HepG2 (cell line): Measurements from ENCODE around the gene UBE2J1. TPM values are rescaled to one million over a fixed set of nuclear protein-coding genes. Genes with fewer than 3 reads are reported as not detected.

Experiments used
- ATAC-seq: fragments of 200-7000 bp; cut with Tn5 transposase; 3 replicates; pipeline ENCODE4 v1.9.1; 2020; ENCODE audit warnings: mild to moderate bottlenecking, moderate library complexity
- BruUV-seq: library from RNA; stranded (reverse); fragments of 400-500 nt; replicated peaks from 2 replicates; lab custom pipeline; 2021; lab: Mats Ljungman, UMichigan
- CTCF ChIA-PET: fragments of 300-600 bp; formaldehyde crosslinking; extraction: SDS; loops from one replicate; lab custom pipeline; 2021; ENCODE audit warnings: low total read pairs, inconsistent platforms, low intra/inter-chr PET ratio; lab: Yijun Ruan, JAX
- POLR2A ChIA-PET: fragments of 350-600 bp; sonication (Branson Sonifier 250); formaldehyde crosslinking; loops from one replicate; lab custom pipeline; 2020; ENCODE audit warnings: antibody characterized with exemption, inconsistent platforms; lab: Yijun Ruan, JAX
- DNase-seq: peaks from one replicate; pipeline ENCODE4 v3.0.0-alpha.2; 2015; ENCODE audit warnings: low spot score
- FAIRE-seq: peaks from 3 replicates; lab custom pipeline; 2011; peaks lifted over from hg19 to GRCh38; lab: Jason Lieb, UNC
- H2AFZ ChIP-seq: one replicate; pipeline ENCODE4 v1.6.1; 2011; ENCODE audit warnings: low read length, inconsistent platforms
- H3K27ac ChIP-seq: fragments of 300-600 bp; 3 replicates; pipeline ENCODE4 v1.8.0; 2011; ENCODE audit warnings: mixed run types, mild to moderate bottlenecking, mixed read lengths, low read length, inconsistent platforms; ENCODE audit not compliant: insufficient read depth; ENCODE audit errors: extremely low read length
- H3K27me3 ChIP-seq, 2 experiments: fragments of 200-600 bp in 1 of 2; 2 replicates in 1 of 2; 3 replicates in 1 of 2; pipeline versions ENCODE4 v1.6.0 to v1.8.0; 2011; ENCODE audit warnings: low read length in 2 of 2, mild to moderate bottlenecking in 2 of 2, moderate library complexity in 2 of 2, inconsistent platforms in 1 of 2; ENCODE audit not compliant: insufficient read depth in 2 of 2, control insufficient read depth in 1 of 2
- H3K36me3 ChIP-seq, 2 experiments: fragments of 200-600 bp in 1 of 2; replicated peaks in 1 of 2; 2 replicates in 1 of 2; 3 replicates in 1 of 2; pipeline versions ENCODE4 v1.5.1 to v1.8.0; 2011; ENCODE audit warnings: low read length in 2 of 2, inconsistent platforms in 1 of 2; ENCODE audit not compliant: insufficient read depth in 2 of 2, control insufficient read depth in 1 of 2
- H3K4me1 ChIP-seq: 2 replicates; pipeline ENCODE4 v1.5.1; 2012; ENCODE audit warnings: low read length, inconsistent platforms; ENCODE audit not compliant: insufficient read depth
- H3K4me2 ChIP-seq: 2 replicates; pipeline ENCODE4 v1.6.0; 2011; ENCODE audit warnings: low read depth, low read length, inconsistent platforms
- H3K4me3 ChIP-seq, 3 experiments: fragments of 200-600 bp in 1 of 3; sonication (generic), shearing (Covaris generic) in 1 of 3; replicated peaks in 1 of 3; 2 replicates each; pipeline ENCODE4 v1.5.1; 2011 to 2016; ENCODE audit warnings: low read length in 3 of 3, inconsistent platforms in 2 of 3, low read depth in 2 of 3, mild to moderate bottlenecking in 2 of 3, control low read depth in 1 of 3, mixed read lengths in 1 of 3; ENCODE audit not compliant: insufficient read depth in 1 of 3
- H3K79me2 ChIP-seq: one replicate; pipeline ENCODE4 v1.6.1; 2011; ENCODE audit warnings: low read length, inconsistent platforms; ENCODE audit not compliant: insufficient read depth
- H3K9ac ChIP-seq: 2 replicates; pipeline ENCODE4 v1.6.0; 2011; ENCODE audit warnings: mild to moderate bottlenecking, low read depth, low read length, inconsistent platforms; ENCODE audit not compliant: insufficient read depth
- H3K9me3 ChIP-seq: 2 replicates; pipeline ENCODE4 v1.5.1; 2012; ENCODE audit warnings: mild to moderate bottlenecking, low read length
- H4K20me1 ChIP-seq: 2 replicates; pipeline ENCODE4 v1.6.0; 2011; ENCODE audit warnings: inconsistent platforms, mild to moderate bottlenecking, low read length, moderate library complexity; ENCODE audit not compliant: insufficient read depth
- ADNP ChIP-seq: sonication (generic); formaldehyde crosslinking; IDR thresholded peaks from 2 replicates; pipeline ENCODE4 v1.4.0; 2020; ENCODE audit warnings: missing genetic modification reagents
- KDM3A ChIP-seq: IDR thresholded peaks from 2 replicates; pipeline ENCODE4 v1.6.1; 2018; ENCODE audit warnings: low read depth, missing compliant biosample characterization
- SAP130 ChIP-seq: IDR thresholded peaks from 2 replicates; pipeline ENCODE4 v1.6.1; 2016; ENCODE audit warnings: low read depth
- ZBTB38 ChIP-seq: sonication (generic); formaldehyde crosslinking; IDR thresholded peaks from 2 replicates; pipeline ENCODE4 v1.5.1; 2020; ENCODE audit warnings: mild to moderate bottlenecking, missing genetic modification reagents
- ZMYM2 ChIP-seq: sonication (generic); formaldehyde crosslinking; IDR thresholded peaks from 2 replicates; pipeline ENCODE4 v1.8.0; 2022; ENCODE audit warnings: mild to moderate bottlenecking, missing genetic modification reagents
- ZMYM3 ChIP-seq: sonication (generic); formaldehyde crosslinking; IDR thresholded peaks from 2 replicates; pipeline ENCODE4 v1.5.1; 2020; ENCODE audit warnings: mild to moderate bottlenecking, missing genetic modification reagents
- ZNF17 ChIP-seq: sonication (generic); formaldehyde crosslinking; IDR thresholded peaks from 2 replicates; pipeline ENCODE4 v1.5.0; 2020; ENCODE audit warnings: mild to moderate bottlenecking, missing genetic modification reagents
- WGBS: methylation state at CpG from one replicate; pipeline ENCODE4 v1.1.6; 2017; ENCODE audit warnings: low lambda C conversion rate; 5-methylcytosine and 5-hydroxymethylcytosine counted together
- in situ Hi-C: cut with HindIII; loops from 2 replicates; pipeline ENCODE4 v1.10.0; 2017; ENCODE audit warnings: low pct_unique_long_range_greater_than_20kb; ENCODE audit not compliant: extremely low pct_ligation_motif_present
- intact Hi-C: fragments of 100-400 bp; cut with micrococcal nuclease; formaldehyde crosslinking; loops from one replicate; pipeline ENCODE4 v1.10.0; 2022; ENCODE audit not compliant: unreplicated experiment
- polyA plus RNA-seq, 8 experiments: library from polyadenylated mRNA; depleted of rRNA in 3 of 8; stranded (reverse) in 7 of 8; unstranded in 1 of 8; fragments of >200 nt; fragmentation: Illumina TruSeq in 4 of 8; extraction: Trizol in 4 of 8; gene quantifications; 2 replicates each; pipeline versions ENCODE4 v1.2.1 to v1.2.3, GENCODE V29; 2011 to 2016; ENCODE audit warnings: low read depth in 4 of 8, missing spikeins in 1 of 8, mixed read lengths in 1 of 8; ENCODE audit not compliant: insufficient read depth in 1 of 8
- total RNA-seq, 5 experiments: library from RNA; depleted of rRNA; stranded (reverse); fragments of >200 nt; fragmentation: Illumina TruSeq; extraction: Trizol; gene quantifications; 2 replicates each; pipeline ENCODE4 v1.2.3, GENCODE V29; 2016; ENCODE audit warnings: low read depth in 1 of 5
- TF ChIP-seq, protein P1 (sequence below): sonication (generic); formaldehyde crosslinking; IDR thresholded peaks from 2 replicates; pipeline ENCODE4 v1.5.0; 2020; ENCODE audit warnings: mild to moderate bottlenecking, missing genetic modification reagents
- TF ChIP-seq, protein P2 (sequence below): sonication (generic); formaldehyde crosslinking; IDR thresholded peaks from 2 replicates; pipeline ENCODE4 v1.4.0; 2020; ENCODE audit warnings: missing genetic modification reagents

The UBE2J1 gene
- total and polyA plus RNA-seq, 2 of the 13 experiments (the other 11 are each of a cell fraction or from before 2014, with no cell fraction given), result 19.3 to 24.6 TPM

DNA sequence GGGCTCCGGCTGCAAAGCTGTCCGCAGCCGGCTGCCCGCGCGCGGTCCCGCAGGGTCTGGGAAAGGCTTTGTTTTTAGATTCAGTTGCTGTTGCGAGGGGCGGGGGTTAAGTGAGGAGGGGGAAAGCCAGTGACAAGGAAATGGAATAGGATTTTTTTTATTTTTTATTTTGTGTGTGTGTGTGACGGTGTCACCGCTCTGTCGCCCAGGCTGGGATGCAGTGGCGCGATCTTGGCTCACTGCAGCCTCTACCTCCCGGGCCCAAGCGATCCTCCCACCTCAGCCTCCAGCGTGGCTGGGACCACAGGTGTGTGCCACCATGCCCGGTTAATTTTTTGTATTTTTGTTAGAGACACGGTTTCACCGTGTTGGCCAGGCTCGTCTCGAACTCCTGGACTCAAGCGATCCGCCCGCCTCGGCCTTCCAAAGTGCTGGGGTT, 615 bp upstream of the UBE2J1 start:
- ChIA-PET CTCF (no interaction called here), POLR2A (interaction anchor here (0.6 to 3.2 kb wide), 8 partner anchors 12 to 390 kb away, joined by 3 to 12 read pairs (median 3); partner anchors contain the start of gene RNGTT)
- Histone ChIP-seq H3K9me3 (no peaks in the 10 kb centered on the region), H3K4me1 (peaks cover 49% of the 10 kb centered on the region), H2AFZ (no peak overlapping the region), H3K27me3 (no peaks in the 10 kb centered on the region), H3K4me2 (peak overlapping the region; percentile 75), H4K20me1 (no peaks in the 10 kb centered on the region; the same call in 1 of the 2 replicates), H3K4me3 (peak overlapping the region; percentile 81 to 93 (median 89)), H3K36me3 (no peaks in the 10 kb centered on the region; a peak in 1 of 5 replicates), H3K79me2 (peaks cover 38% of the 10 kb centered on the region), H3K9ac (peak overlapping the region; percentile 98), H3K27ac (peak overlapping the region; percentile 90)
- intact Hi-C loops (no loop called here), in situ Hi-C loops (no loop called here)
- no peak for ATAC-seq
- no peak for FAIRE-seq
- WGBS, result 55% methylated on average over 26 of the region's 27 CpGs
- TF ChIP-seq, protein P1, sequence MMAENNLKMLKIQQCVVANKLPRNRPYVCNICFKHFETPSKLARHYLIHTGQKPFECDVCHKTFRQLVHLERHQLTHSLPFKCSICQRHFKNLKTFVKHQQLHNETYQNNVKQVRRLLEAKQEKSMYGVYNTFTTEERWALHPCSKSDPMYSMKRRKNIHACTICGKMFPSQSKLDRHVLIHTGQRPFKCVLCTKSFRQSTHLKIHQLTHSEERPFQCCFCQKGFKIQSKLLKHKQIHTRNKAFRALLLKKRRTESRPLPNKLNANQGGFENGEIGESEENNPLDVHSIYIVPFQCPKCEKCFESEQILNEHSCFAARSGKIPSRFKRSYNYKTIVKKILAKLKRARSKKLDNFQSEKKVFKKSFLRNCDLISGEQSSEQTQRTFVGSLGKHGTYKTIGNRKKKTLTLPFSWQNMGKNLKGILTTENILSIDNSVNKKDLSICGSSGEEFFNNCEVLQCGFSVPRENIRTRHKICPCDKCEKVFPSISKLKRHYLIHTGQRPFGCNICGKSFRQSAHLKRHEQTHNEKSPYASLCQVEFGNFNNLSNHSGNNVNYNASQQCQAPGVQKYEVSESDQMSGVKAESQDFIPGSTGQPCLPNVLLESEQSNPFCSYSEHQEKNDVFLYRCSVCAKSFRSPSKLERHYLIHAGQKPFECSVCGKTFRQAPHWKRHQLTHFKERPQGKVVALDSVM (CRISPR knock-in tag), result peak; percentile 98
- TF ChIP-seq, protein P2, sequence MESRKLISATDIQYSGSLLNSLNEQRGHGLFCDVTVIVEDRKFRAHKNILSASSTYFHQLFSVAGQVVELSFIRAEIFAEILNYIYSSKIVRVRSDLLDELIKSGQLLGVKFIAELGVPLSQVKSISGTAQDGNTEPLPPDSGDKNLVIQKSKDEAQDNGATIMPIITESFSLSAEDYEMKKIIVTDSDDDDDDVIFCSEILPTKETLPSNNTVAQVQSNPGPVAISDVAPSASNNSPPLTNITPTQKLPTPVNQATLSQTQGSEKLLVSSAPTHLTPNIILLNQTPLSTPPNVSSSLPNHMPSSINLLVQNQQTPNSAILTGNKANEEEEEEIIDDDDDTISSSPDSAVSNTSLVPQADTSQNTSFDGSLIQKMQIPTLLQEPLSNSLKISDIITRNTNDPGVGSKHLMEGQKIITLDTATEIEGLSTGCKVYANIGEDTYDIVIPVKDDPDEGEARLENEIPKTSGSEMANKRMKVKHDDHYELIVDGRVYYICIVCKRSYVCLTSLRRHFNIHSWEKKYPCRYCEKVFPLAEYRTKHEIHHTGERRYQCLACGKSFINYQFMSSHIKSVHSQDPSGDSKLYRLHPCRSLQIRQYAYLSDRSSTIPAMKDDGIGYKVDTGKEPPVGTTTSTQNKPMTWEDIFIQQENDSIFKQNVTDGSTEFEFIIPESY (CRISPR knock-in tag), result peak; percentile 66; the same call in 1 of the 2 replicates
- TF ChIP-seq SAP130 (CRISPR knock-in tag) (no peak), ZNF17 (CRISPR knock-in tag) (no peak), ZBTB38 (CRISPR knock-in tag) (peak; percentile 92), ADNP (CRISPR knock-in tag) (0 out of 2 replicates have a peak, but pooled peaks have one; percentile 31), ZMYM3 (CRISPR knock-in tag) (peak; percentile 86), KDM3A (CRISPR knock-in tag) (0 out of 2 replicates have a peak, but pooled peaks have one; percentile 13), ZMYM2 (CRISPR knock-in tag) (0 out of 2 replicates have a peak, but pooled peaks have one; percentile 65)
- TSS peak; percentile 95 for BruUV-seq
- DNase-seq, result no peak
